NCI-H1694 (cell line): ENCODE results near the gene C3orf22.

ENCODE experiments used
- DNase-seq: peaks from one replicate; lab custom pipeline; 2025; lab: John Stamatoyannopoulos, UW

C3orf22 gene

DNA sequence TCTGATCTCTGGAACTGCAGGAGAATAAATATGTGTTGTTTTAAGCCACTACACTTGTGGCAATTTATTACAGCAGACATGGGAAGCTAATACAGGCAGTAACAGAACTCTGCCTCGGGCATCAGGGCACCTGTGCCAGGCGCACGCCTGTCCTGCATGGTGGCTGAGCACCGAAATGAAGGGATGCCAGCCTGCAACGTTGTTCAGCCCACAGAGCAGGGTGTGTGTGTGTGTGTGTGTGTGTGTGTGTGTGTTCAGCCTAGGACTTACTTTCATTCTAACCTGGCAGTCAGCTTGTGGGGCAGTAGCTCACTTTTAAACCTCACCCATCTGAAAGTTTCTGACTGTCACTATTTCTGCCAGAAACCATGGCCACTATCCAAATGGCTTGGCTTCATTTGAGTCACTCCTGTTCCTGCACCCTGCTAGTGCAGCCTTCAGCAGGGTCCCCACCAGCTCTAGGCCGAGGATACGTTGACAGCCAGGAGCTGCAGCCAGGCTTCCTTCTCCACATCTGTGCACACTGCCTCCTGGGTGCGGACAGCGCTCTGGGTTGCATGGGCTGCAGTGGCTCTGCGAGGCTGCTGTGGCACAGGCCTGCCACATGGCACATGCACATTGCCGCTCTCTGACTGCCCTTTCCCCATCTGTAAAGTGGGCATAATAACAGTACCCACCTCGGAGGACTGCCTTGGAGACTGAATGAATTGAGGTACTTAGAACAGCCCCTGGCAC, 45.6 kb downstream of the C3orf22 start:
- DNase-seq = no peak

- DNase-seq = no peak
Observed at GRCh38 chr3:126512026-126512425, 46.7 kb downstream of the C3orf22 start.

GRCh38 chr3:126511291-126511690, 47.4 kb downstream of the C3orf22 start:
- DNase-seq = no peak

DNA sequence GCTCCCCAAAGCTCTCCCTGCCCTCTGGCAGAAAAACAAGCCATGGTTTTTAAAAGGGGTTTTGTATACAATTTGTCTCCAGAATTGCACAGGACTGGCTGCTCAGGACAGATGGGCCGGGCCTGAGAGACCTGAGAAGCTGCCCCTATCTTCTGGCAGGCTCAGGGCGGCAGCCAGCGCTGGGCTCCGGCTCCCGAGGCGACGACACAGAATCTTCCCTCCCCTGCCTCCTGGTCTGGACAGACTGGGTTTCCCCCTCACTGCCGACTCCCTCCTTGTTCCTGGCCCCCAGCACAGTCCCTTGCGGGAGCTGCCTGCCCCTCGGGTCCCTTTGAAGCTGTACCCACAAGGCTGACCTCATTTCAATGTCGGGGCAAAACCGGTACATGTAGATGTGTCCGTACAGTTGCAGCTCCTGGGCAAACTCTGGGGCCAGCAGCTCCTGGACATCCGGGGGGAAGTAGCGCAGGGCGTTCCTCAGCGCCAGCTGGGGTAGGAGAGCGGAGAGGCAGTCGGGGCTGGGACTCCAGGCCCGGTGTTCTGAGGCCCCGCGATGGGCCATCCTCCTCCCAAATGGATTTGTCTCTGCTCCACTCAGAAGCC, 48.3 kb downstream of the C3orf22 start:
- DNase-seq = no peak

- peak; percentile 58 for DNase-seq
Observed at GRCh38 chr3:126509597-126510307, 49.0 kb downstream of the C3orf22 start.

DNA sequence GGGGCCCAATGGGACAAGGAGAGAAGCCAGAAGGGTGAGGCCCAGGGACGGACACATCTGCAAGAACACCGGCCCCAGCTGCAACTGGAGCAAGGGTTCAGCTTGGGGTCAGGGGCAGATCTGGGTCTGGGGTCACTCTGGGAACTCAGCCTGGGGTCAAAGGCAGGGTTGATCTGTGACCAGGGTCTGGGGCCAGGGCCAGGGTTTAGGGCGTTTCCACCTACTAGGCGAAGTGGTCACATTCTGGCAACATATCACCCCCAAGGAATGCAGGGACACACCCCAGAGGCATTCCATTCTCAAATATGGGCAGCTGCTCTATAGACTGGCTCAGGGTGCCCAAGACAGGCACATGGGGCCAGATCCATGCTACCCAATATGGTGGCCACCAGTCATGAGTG, 50.2 kb downstream of the C3orf22 start:
- DNase-seq = no peak

GRCh38 chr3:126507886-126508285, 50.8 kb downstream of the C3orf22 start:
- DNase-seq = no peak

- DNase-seq = no peak
Observed at GRCh38 chr3:126503701-126504100, 55.0 kb downstream of the C3orf22 start.

GRCh38 chr3:126502656-126503055, 56.1 kb downstream of the C3orf22 start:
- no peak for DNase-seq

GRCh38 chr3:126501736-126502135, 57.0 kb downstream of the C3orf22 start:
- DNase-seq = no peak

DNA sequence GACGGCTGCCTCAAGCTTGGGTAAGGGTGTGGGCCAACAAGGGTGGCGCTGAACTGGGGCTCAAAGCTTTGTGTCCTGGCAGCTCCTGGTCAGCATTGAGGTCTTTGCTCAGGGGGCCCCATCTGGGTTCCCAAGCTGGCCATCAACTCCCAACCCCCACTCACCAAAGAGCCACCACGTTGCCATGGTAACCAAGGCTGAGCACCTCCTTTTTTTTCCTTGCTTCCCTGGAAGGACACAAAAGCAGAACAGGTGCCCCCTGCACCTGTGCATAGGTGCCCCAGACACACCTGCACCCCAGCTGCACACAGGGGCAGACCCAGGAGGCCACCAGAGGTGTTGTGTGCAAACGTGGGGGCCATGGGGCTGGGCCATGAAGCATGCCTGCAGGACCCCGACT, 57.7 kb downstream of the C3orf22 start:
- DNase-seq = no peak

- DNase-seq = no peak
Observed at GRCh38 chr3:126500016-126500415, 58.7 kb downstream of the C3orf22 start.
